ENCODE data around the gene CLMN. TPM values are rescaled to one million over a fixed set of nuclear protein-coding genes. Genes with fewer than 3 reads are reported as not detected.

The CLMN gene
- total and polyA plus RNA-seq, 2 of the 13 experiments (the other 11 are each of a cell fraction or from before 2014, with no cell fraction given): 15.1 to 16.7 TPM

- no peak for TF ChIP-seq ZNF451 (CRISPR knock-in tag; IDR thresholded peaks at IDR 0.05)
- TF ChIP-seq STAT5B (CRISPR knock-in tag; IDR thresholded peaks at IDR 0.05): no peak
- no peak for TF ChIP-seq CCDC6 (CRISPR knock-in tag; IDR thresholded peaks at IDR 0.05)
- no peak for TF ChIP-seq ZNF337 (CRISPR knock-in tag; IDR thresholded peaks at IDR 0.05; ENCODE audit: borderline replicate concordance, low read depth)
- no peak for TF ChIP-seq ADNP (CRISPR knock-in tag; IDR thresholded peaks at IDR 0.05)
- TF ChIP-seq TRIM22 (IDR thresholded peaks at IDR 0.05): no peak
- TF ChIP-seq PRDM10 (CRISPR knock-in tag; IDR thresholded peaks at IDR 0.05; ENCODE audit: low read depth): no peak
- TF ChIP-seq TFAP4 (IDR thresholded peaks at IDR 0.05; ENCODE audit: borderline replicate concordance, low read depth): no peak
- TF ChIP-seq MEF2D (CRISPR knock-in tag; IDR thresholded peaks at IDR 0.05): no peak
- TF ChIP-seq ZNF121 (CRISPR knock-in tag; IDR thresholded peaks at IDR 0.05): no peak
- TF ChIP-seq ASH2L (IDR thresholded peaks at IDR 0.05; ENCODE audit: insufficient read length, low read depth, low read length): peak; percentile 31
- no peak for TF ChIP-seq SIN3A (IDR thresholded peaks at IDR 0.05; ENCODE audit: borderline replicate concordance, low read depth, low read length)
- no peak for TF ChIP-seq ZNF674 (CRISPR knock-in tag; IDR thresholded peaks at IDR 0.05; ENCODE audit: low read depth)
- TF ChIP-seq USF2 (IDR thresholded peaks at IDR 0.05; ENCODE audit: low read depth, low read length): no peak
- TF ChIP-seq USF2 (CRISPR knock-in tag; IDR thresholded peaks at IDR 0.05; ENCODE audit: borderline replicate concordance): no peak
- TF ChIP-seq ZNF616 (CRISPR knock-in tag; IDR thresholded peaks at IDR 0.05; ENCODE audit: low read depth): no peak
- TF ChIP-seq RBM22 (optimal IDR thresholded peaks at IDR 0.05; ENCODE audit: low read length): no peak
- TF ChIP-seq HOXA3 (CRISPR knock-in tag; IDR thresholded peaks at IDR 0.05): no peak
- no peak for TF ChIP-seq DNMT1 (CRISPR knock-in tag; IDR thresholded peaks at IDR 0.05)
- no peak for TF ChIP-seq E2F2 (CRISPR knock-in tag; IDR thresholded peaks at IDR 0.05; ENCODE audit: borderline replicate concordance)
- no peak for TF ChIP-seq ZNF598 (CRISPR knock-in tag; IDR thresholded peaks at IDR 0.05; ENCODE audit: borderline replicate concordance)
Observed at GRCh38 chr14:95319312-95320077, at the start of gene CLMN (continued).

Data from HepG2 (cell line).